ENCODE measurements around the gene VSIG8.

The VSIG8 gene

DNA sequence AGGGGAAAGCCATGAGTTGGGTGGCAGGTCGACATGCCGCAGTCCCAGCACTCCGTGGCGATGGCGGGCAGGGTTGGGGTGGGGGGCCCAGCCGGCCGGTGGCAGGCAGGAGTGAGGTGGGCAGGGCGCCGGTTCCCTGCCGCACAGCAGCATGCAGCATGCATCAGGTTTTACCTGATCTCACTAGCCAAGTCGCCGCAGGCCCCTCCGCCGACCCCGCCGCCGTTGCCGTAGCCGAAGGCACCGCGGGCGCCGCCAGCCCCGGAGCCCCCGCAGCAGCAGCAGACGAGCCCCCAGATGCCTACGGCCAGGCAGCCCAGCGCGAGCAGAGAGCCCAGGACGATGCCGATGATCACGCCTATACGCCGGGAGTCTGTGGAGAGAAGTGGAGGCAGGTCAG is 6.7 kb downstream of the VSIG8 start:
- no peak for DNase-seq

GRCh38 chr1:159854693-159855192 is 7.7 kb downstream of the VSIG8 start:
- DNase-seq = peak; percentile 74

DNA sequence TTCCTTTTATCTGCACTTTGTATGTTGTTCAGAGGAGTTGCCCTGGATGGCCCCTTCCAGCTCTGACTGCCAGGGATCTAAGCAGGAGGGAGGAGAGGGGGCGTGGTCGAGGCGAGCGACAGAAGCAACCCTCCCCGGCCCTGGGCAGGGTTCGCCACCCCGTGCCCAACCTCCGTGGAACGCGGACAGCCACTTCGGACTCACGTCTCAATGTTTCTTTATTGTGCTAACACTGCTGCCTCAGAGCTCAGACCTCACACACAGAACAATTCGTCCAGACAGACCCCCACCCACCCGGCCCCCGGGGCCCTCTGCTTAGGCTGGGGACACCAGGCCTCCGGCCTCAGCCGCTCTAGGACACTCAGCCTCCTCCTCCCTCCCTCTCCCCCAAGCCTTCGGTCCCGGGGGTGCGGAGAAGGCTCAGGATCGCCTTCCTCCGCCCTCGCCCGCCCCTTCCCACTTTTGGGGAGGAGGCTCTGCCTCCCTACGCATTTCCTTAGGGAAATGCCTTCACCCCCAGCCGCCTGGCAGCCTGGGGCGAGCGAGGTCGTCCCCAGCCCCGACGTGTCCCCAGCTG is 8.3 kb downstream of the VSIG8 start:
- peak; percentile 55 for DNase-seq

- DNase-seq = no peak
Measured at GRCh38 chr1:159853417-159854115, 8.9 kb downstream of the VSIG8 start.

DNA sequence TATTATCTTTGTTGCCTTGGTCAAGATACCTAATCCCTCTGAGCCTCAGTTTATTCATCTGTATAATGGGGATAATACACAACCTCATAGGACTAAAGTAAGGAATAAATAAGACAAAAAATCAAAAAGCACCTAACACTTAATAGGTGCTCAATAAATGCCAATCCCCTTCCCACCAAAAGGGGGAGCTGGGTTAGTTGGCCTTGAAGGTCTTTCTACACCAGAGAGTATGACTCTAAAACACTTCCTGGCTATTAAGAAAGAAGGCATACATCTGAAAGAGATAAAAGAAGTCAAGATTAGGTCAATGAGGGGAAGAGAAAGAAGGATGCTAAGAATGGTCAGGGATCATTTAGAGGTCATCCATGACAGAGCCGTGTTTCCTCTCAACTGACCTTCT is 11.1 kb downstream of the VSIG8 start:
- no peak for DNase-seq

- DNase-seq = no peak
Measured at GRCh38 chr1:159849626-159850366, 12.7 kb downstream of the VSIG8 start.

GRCh38 chr1:159848326-159848725 is 14.1 kb downstream of the VSIG8 start:
- DNase-seq = no peak

DNA sequence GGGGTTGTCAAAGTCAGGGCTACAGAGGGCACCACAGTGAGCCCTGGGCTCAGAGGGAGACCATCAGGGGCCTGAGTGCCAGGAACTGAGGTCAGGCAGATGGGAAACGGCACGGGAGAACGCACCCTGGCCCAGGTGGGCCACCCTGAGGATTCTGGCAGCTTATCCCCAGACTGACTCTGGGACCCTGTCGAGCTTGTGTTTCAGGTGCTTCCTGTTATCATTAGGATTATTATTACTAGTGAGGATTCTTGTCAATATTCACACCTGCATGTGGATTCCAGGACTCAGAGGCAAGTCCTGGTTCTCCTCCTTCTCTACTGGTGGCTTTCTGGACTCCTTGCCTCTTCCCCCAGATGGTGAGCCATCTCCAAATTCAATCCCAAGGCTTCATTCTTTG is 15.2 kb downstream of the VSIG8 start:
- no peak for DNase-seq

DNA sequence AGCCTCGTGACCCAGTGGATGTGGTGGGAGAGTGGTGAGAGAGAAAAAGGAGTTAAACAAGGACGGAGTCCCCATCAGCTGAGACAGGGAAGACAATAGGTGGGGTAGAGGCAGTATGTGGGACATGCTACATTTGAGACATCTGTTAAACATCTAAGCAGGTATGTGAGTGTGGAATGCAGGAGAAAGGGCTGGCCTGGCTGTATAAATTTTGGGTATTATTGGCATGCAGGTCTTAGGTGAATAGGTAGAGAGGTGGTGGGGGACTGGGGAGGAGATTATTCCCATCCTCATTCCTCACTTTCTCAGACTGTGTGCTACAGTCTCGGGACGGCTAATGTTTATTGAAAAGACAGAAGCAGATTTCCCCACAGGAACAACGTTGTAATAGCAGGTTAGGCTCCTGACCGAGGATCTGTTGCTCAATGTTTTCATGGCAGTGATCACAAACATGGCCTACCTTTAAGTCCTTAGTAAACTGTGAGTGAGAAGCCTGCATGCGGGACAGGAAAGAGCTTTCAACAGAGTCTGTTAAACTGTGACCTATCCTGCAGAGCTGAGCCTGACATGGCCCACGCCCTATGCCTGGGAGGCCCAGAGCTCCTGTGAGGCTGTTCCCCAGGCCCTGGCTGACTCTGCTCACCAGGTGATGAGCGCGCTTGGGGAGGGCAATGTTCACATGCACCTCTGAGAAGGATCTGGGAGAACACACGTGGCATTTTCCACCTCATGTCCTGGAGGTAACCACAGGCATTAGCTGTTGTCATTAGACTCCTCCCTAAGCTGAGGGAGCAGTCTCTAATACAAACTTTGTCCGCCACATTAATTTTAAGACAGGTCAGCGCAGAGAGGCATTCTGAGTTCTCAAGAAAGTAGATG is 16.5 kb downstream of the VSIG8 start:
- no peak for DNase-seq

DNA sequence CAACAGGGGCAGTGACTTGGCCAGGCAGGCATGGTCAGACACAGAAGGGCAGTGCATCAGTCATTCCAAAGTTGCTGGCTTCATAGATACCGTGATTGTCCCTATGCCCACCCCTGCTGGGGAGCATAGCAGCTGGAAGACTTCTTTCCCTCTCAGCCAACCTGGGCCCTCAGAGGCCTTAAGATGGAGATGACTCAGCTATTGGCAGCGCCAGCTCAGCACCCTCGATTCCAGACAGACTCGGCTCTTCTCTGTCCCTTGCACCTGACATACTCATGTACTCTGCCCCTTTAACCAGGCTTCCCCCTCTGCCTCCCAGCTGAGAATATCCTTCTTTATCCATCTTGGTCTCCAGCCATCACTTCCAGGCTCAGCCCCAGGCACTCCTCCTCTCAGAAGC is 19.0 kb downstream of the VSIG8 start:
- DNase-seq = no peak

- no peak for DNase-seq
Measured at GRCh38 chr1:159841749-159842148, 20.7 kb downstream of the VSIG8 start.

DNA sequence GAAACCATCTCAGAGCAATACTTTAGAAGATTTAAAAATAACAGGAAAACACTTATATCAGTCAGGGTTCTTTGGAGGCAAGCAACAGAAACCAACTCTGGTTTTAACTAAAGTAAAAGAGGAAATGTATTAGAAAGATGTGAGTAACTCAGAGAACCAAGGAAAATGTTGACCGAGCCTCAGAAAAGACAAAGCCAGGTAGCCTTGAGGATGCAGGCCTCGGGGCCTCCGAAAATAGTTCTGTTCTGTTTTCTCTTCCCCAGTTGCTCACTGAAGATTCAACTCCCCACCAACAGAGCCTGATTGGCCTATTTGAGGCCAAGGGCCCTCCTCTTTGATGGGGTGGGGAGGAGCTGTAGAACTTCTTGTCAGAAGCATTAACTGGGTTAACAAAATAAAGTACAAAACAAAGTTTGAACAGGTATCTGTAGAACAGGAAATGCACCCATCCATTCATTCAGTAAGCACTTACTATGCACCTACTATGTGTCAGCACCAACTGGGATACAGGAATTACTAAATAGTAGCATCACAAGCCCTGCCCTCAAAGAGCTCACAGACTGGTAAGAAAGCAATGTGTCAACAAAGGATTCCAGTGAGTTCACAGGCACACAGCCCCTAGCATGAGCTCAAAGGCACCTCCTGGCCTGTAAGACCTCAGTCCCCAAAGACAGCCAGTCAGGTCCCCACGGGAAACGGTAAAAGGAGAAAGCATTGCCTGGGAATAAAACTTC is 23.2 kb downstream of the VSIG8 start:
- no peak for DNase-seq

- no peak for DNase-seq
Measured at GRCh38 chr1:159838715-159839114, 23.7 kb downstream of the VSIG8 start.

DNA sequence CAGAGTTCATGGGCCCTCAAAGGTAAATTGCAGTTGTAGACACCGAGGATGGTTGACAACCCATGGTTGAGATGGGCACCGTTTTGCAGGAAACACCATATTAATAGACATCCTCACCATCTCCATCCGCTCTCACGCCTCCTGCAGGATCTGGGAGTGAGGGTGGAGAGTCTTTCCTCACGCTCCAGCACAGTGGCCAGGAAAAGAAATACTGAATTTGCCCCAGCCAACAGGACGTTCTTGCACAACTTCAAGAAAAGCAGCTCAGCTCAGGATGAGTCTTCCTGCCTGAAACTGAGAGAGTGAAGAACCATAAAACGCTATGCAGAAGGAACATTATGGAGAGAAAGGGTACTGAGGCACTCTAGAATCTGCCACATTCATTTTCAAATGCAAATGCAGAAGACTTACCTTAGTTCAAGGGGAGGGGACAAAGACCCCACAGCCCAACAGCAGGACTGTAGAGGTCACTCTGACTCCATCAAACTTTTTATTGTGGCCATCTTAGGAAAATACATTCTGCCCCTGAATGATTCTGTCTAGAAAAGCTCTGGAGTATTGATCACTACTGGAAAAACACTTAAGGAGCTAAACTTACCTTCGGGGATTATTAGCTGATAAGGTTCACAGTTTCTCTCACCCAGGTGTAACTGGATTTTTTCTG is 26.5 kb downstream of the VSIG8 start:
- no peak for DNase-seq

- DNase-seq = no peak
Measured at GRCh38 chr1:159835356-159835755, 27.1 kb downstream of the VSIG8 start.

GRCh38 chr1:159832309-159832708 is 30.1 kb downstream of the VSIG8 start:
- DNase-seq = no peak

DNA sequence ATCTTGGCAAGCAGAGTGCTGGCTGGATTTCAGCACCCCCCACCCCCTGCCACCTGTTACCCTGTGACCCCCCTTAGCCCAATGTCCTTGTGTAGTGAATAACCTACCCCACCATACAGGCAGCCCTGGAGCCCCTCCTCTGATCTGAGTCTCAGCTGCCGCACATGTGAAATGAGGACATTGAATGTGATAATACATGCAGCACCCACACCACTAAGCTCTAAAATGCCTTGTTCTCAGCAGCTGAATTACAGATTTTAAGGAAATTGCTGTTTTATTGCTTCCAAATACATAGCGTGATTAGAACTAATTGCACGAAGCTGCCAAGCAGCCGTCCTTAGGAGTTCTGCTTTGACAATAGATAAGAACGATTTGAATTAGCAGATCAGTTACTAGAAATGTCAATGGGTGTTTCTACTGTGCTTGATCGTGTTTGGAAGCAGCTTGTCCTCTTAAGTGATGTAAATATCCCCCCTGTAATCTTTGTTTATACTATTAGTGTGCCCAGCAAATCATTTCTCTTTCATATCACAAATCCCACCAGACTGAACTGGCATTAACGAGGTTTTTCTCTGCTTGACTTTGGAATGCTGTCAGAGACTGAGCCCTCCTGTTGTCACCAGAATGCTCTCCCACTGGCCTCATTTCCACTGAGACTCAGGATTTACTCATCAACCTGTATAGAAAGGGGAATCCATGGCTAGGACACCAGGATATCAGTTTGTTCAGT is 30.9 kb downstream of the VSIG8 start:
- no peak for DNase-seq

GRCh38 chr1:159830722-159831121 is 31.7 kb downstream of the VSIG8 start:
- no peak for DNase-seq

GRCh38 chr1:159829822-159830465 is 32.5 kb downstream of the VSIG8 start:
- DNase-seq = no peak

- peak; percentile 64 for DNase-seq
Measured at GRCh38 chr1:159829273-159829634, 33.2 kb downstream of the VSIG8 start.

Data from DMS153 (cell line).